Lung microvascular endothelial cell (primary cell): ENCODE data around the gene PML. TPM values are rescaled to one million over a fixed set of nuclear protein-coding genes. Genes with fewer than 3 reads are reported as not detected.
A peak's percentile ranks its signal among the peaks of the same experiment; 100 is the strongest.

Experiments used
- DNase-seq, 2 donors: peaks; one replicate each; pipeline versions ENCODE4 v3.0.0 to v3.0.0-alpha.2; 2010; ENCODE audit warnings: low read depth in 2 of 2
- total RNA-seq: library from RNA; depleted of rRNA; stranded (reverse); fragments of >200 nt; gene quantifications from 2 replicates; pipeline ENCODE4 v1.2.1, GENCODE V29; 2014

PML gene
- total RNA-seq, 1 donor from 2014 or later = 36.9 TPM

DNA sequence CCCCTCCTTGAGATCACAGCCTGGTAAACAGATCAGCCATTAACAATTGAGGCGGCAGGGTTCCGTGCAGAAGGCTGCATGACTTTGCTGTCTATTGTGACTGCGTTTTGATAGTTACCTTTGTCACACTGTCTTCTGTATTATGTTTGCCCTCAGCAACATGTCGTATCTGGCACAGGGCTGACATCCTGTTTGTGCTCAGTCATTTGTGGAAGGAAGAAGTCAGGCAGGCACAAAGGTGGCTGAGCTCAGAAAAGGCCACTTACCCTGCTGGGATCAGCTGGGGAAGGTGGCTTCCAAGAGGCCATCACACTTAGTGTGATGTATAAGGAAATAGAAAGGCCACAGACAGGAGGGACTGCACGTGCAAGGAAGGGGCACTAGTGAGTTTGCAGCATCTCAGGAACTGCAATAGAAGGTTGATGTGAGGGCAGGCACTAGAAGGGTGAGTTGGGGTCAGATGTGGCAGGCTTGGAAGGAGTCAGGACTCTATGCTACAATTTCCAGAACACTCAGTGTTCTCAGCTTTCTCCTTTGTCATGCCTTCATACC is 13.4 kb downstream of the PML start:
- peak in 1 of 2 donors; percentile 80 for DNase-seq

DNA sequence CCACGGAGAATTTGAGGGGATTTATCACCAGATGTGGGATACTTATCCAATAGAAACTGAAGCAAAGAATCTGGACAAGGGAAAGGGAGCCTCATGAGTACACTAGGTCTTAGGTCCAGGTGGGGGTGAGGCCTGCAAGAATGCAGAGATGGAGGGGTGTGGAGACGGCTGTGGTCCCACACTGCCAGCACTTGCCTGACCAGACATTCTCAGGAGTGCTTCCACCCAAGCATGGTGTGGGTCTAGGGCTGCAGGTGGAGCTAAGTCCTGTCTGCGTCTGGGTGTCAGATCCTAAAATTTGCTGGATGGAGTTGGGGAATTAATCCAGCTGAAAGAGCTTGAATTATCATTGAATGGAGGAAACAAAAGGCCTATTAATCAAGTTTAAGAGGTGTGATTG is 14.4 kb downstream of the PML start:
- no peak for DNase-seq

DNA sequence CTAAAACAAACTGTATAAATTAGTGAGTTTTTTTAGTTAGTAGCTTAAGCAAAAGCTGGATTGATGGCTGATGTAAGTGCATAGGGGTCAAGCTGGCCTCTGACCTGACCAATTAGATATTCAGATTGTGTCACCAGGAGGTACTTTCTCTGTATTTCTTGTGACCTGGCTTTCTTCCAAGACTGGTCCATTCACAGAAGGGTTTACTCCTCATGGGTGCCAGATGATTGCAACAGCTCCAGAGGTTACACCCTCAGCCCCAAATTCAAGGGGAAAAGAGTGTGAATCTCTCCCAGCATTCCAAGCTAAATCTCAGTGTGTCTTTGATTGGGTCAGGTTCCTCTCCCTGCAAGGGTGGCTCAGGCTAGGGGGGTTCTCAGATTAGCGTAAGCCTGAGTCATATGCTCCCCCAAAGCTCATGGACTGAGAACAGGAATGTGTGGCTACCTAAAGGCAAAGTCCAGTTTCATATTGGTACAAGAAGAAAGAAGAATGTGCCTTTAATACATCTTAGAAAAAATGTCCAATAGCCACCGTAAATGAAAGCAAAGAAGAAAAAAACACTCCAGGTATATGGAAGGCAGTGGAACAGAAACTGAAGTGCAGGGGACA is 16.5 kb downstream of the PML start:
- DNase-seq = peak in 1 of 2 donors; percentile 52

DNA sequence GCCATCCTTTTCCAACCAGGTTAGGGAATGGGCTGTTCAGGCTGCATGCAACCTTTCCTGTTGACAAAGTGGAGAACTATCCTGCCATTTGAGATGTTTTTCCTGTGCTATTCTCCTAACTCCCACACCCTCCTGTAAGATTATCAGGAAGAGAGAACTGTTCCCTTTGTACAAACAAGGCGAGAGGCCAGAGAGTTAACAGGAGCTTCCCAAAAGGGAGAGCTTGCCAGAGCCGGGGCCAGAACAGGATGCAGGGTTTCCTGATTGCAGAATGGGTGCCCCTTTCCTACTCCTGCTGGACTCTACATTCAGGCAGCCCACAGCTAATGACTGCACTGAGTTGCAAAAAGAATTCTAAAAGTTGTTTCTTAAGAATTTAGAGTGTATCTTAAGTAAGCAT is 17.1 kb downstream of the PML start:
- DNase-seq = peak; percentile 86 to 93

DNA sequence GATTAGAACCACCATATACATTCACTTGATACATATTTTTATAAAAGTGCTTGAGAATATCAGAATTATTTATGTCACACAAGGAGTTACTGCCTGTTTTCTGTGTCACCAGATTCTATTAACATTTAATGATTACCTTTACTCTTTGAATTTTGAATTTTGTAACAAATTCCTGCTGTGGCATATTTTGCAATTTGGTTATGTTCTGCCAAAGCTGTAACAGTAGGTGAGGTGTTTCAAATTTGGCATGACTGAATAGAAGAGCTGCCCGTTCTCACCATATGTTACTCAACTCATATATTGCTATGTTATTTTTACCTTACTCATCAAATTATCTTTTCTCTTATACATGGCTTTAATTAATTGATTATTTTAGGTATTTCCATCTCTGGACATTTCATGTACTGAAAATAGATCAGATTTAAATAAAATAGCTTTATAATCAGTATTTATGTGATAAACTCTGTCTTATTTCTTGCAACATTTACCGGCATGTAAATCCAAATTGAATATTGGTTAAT is 18.9 kb downstream of the PML start:
- DNase-seq = no peak

DNA sequence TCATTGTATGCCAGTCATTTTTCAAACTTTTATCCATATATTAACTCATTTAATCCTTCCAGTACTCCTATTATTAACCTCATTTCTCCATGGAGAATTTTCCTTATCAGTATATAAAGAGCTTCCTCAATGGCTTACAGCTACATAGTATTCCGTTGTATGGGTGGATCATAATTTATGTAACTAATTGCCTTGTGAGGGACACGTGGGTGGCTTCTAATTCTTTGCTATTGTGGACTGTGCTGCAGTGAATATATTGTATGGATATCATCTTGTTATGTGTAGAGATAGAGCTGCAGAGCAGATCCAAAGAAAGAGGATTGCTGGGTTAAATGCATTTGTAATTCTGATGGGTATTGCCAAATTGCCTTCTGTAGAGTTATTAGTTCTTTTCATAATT is 25.2 kb downstream of the PML start:
- no peak for DNase-seq

DNA sequence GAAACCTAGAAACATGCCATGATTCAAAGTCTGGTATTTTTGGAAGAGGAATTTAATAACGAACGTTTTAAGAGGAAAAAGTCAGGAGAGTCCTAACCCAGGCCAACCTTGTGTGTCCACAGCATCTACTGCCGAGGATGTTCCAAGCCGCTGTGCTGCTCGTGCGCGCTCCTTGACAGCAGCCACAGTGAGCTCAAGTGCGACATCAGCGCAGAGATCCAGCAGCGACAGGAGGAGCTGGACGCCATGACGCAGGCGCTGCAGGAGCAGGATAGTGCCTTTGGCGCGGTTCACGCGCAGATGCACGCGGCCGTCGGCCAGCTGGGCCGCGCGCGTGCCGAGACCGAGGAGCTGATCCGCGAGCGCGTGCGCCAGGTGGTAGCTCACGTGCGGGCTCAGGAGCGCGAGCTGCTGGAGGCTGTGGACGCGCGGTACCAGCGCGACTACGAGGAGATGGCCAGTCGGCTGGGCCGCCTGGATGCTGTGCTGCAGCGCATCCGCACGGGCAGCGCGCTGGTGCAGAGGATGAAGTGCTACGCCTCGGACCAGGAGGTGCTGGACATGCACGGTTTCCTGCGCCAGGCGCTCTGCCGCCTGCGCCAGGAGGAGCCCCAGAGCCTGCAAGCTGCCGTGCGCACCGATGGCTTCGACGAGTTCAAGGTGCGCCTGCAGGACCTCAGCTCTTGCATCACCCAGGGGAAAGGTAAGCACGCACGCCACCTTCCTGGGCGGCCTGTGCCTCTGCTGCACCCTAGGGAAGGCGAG is 28.4 kb downstream of the PML start:
- DNase-seq = no peak

DNA sequence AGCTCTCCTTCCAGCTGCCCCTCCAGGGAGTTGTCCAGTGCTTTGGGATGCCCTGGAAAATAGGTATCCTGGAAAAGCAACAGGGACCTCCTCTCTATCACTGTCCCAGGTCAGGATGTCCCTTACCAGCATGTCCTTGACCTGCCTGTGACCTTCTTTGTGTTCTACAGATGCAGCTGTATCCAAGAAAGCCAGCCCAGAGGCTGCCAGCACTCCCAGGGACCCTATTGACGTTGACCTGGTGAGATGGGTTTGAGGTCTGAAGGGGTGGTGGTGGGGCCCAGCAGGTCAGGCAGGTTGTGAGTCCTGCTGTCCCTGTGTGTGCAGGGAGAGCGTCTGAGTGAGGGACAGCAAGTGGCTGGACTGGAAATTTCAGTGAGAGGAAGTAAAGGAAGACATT is 30.2 kb downstream of the PML start:
- DNase-seq = no peak

DNA sequence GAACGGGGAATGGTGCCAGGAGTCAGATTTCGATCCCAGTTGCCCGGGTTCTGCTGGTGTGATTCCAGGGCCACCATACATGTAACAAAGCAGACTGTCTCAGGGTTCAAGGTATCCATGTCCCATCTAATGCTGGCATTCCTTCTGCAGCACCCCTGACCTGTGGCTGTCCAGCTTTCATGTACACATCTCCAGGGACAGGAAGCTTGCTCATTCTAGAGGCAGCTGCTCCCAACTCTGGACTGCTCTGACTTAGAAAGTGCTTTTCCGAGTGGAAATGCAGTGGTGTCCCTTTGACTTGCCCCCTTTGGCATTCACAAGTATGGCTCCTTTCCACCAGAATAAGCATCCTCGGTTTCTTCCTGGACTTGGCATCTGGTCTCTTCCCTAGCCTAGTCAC is 30.9 kb downstream of the PML start:
- DNase-seq = peak; percentile 34 to 86

DNA sequence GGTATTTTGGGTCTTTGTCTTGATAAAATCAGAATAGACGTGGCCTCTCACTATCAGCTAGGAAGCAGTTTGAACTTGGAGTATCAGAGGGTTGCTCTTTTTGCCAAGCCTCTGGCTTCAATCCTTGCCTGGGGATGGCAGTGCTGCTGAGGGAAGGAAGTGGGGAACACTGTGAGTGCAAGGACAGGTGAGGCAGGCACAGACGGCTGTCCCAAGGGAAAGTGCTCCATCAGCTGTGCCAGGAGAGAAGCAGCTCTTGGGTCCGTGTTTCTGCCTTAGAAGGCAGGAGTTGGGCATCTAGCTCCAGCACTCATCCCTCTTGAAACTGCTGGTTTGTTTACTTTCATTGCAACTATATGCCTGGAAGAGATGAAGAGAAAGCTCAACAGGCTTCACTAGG is 33.2 kb downstream of the PML start:
- no peak for DNase-seq

DNA sequence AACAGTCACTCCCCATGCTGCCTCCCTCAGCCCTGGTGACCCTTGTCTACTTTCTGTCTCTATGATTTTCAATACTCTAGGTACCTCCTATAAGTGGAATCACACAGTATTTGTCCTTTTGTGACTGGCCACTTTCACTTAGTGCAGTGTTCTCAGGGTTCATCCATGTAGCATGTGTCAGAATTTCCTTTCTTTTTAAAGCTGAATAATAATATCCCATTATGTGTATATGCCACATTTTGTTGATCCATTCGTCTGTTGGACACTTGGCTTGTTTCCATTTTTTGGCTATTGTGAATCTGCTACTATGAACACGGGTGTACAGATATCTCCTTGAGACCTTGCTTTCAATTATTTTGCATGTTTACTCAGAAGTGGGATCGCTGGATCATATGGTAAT is 34.1 kb downstream of the PML start:
- DNase-seq = peak in 1 of 2 donors; percentile 79

DNA sequence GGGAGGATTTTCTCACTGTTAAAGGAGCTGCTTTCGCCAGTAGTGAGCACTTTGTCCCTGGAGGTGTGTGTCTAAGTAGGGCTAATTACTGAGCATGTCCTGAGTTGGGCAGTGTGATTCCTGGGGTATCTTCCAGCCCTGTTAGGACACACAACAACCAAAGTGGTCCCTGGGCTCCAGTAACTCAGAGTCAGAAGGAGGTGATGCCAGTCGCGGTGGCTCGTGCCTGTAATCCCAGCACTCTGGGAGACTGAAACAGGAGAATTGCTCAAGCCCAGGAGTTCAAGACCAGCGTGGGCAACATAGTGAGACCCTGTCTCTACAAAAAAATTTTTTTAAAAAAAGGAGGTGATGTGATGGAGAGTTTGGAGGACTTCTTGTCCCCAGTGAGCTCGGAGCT is 37.5 kb downstream of the PML start:
- DNase-seq = no peak

DNA sequence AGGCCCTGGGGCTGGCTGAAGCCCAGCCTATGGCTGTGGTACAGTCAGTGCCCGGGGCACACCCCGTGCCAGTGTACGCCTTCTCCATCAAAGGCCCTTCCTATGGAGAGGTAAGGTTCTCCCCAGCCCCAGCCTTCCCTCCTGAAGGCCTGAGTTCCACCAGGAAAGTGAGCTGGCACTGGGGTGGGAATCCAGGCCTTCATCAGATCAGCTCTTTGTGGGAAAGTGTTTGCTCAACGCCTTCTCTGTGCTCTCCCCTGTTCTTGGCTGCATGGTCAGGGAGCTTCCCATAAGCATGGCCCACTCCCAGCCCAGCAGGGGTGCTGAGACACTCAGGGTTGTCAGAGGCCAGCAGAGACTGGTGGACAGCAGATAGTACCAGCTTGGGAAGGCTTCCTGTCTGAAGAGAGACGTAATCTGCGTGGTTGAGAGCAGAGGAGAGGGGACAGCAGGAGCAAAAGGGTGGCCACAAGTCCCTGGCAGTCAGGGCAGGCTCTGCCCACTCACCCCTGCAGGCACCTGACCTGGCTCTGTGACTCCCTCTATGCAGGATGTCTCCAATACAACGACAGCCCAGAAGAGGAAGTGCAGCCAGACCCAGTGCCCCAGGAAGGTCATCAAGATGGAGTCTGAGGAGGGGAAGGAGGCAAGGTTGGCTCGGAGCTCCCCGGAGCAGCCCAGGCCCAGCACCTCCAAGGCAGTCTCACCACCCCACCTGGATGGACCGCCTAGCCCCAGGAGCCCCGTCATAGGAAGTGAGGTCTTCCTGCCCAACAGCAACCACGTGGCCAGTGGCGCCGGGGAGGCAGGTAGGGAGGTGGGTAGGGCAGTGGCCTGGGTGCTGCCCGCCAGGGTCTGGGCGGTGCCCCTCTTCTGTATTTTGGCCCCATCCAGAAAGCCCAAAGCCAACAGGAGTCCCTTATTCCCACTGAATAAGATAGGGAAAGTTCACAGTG is 38.4 kb downstream of the PML start:
- DNase-seq = no peak

DNA sequence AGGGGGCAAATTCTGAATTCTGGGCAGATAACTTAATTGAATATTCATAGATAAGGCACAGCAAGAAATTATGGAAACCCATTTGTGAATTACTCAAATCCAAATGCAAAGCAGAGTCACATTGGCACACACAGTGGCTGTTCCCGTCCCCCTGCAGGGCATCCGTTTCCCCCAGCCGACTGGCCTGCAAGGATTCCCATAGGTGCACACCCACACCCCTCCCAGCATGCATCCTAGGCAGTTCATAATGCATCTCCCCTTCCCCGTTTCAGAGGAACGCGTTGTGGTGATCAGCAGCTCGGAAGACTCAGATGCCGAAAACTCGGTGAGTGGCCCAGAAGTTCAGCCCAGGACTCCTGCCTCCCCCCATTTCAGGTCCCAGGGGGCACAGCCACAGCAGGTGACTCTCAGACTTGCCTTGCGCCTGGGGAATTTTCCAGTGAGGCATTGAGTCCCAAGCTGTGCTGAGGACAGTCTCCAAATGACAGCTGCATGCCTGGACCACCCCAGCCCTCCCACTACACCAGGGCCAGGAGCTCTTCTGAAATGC is 39.8 kb downstream of the PML start:
- no peak for DNase-seq

DNA sequence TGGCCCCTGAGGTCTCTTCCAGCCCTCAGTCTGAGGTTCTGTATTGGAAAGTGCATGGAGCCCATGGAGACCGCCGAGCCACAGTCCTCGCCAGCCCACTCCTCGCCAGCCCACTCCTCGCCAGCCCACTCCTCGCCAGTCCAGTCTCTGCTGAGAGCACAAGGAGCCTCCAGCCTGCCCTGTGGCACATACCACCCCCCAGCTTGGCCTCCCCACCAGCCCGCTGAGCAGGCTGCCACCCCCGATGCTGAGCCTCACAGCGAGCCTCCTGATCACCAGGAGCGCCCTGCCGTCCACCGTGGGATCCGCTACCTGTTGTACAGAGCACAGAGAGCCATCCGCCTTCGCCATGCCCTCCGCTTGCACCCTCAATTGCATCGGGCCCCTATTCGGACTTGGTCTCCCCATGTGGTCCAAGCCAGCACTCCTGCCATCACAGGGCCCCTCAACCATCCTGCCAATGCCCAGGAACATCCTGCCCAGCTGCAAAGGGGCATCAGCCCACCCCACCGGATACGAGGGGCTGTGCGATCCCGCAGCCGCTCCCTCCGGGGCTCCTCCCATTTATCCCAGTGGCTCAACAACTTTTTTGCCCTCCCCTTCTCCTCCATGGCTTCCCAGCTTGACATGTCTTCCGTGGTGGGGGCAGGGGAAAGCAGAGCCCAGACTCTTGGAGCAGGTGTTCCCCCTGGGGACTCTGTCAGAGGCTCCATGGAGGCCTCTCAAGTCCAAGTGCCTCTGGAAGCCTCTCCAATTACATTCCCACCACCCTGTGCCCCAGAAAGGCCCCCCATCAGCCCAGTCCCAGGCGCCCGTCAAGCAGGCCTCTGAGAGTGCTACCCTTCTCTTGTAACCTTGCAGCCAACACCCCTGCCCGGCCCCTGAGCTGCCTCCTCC is 40.9 kb downstream of the PML start:
- no peak for DNase-seq

DNA sequence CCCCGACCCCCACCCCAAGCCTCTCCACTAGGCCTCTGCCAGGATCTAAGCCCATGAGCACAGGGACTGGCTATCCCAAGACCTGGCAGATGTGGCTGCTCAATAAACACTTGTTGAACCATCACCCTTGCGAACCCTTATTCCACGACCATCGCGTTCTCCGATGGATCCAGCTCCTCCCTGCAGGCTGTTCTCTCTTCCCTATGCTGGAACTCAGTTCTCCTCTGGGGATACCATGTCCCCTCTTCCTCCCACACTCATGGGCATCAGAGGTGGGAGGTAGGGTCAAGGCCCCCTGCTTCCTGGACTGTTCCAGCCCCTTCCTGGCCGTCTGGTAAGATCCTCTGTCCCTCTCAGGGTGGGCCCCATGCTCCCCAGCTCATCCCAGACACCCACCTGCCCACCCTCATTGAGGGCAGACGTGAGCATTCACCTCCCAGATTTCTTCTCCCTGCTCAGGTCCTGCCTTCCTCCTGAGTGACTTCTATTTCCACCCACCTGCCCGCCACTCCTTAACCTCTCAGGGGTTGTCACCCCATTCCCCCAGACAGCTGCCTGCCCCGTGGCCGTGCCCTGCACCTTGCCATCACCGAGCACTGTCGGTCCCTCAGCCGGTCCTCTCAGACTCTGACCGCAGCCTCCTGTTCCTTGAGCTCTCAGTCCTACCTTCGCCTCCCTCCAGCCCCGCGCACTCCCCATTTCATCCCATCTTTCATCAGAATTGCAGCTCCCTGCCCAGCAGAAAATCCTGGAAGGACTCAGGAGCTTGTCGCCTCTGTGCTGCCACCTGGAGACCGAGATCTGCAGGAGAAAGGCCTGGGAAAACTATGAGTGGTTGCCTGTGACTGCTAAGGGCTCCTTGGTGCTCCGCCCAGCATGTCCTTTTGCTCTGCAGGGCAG is 42.0 kb downstream of the PML start:
- DNase-seq = peak; percentile 65 to 78

DNA sequence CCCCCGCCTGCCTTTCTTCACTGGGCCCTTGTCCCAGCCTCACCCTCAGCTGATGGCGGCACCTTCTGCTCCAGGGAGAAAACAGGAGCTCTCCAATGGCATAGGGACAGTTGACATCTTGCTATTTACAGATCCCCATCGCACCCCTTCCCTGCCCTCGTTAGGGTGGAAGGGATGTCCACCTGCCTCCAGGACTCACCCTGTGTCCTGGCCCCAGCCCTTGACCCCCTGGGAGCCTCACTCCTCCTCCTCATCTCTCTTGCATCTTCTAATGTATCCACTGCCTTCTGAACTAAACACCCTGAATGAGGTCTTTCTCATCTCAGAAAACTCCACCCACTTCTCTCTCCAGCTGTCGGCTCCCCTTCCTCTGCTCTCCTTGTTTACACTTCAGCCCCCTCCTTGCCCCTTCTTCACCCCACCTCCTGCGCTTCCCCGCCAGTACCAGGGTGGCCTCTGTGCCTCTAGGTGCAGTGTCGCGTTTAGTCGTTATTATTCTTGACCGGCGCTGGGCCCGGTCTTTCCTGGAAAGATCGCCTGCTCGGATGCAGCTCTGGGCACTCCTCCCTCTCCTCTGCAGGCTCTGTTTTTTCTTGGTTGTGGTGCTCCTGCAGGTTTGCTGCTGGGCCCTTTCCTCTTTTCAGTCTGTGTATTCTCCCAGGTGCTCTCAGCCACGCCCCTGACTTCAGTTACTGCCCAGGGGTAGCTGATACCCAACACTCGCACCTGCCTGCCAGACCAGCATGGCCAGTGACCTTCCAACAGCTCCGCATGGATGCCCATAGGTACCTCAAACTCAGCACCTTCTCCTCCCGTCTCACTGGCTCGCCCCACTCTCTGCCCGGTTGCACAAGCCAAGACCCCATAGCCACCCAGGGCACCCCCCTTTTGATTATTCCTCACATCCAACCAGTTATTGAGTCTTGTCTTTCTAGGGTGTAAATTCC is 42.9 kb downstream of the PML start:
- no peak for DNase-seq
